Measurements from ENCODE around the gene WDFY2.
"Not testable (repeated sequence)": the region's sequence is repeated elsewhere in the genome, so short reads cannot be mapped to it uniquely, and the experiment has no call there.

Gene WDFY2

DNA sequence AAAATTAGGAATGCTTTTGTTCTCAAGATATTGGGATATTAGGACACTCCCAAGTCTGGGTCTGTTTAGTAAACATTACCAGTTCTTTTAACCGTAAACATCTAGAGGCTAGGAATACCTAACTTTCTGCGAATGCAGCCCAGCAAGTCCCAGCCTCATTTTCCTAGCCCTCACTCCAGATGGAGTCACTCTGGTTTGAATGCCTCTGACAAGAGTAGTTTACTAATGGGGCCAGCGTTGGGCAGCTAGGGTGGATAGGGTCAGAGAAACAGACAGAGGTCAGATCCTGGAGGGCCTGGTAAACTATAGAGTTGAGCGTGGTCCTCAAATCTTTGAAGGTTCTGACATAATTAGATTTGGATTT lies 53.6 kb downstream of the WDFY2 start:
- H3K4me3 ChIP-seq (ENCODE audit: low read depth in 1 of 2, low read length in 1 of 2), result no peak overlapping the region
- H3K27me3 ChIP-seq, result no peaks in the 10 kb centered on the region
- no peak overlapping the region for H3K27ac ChIP-seq
- H3K36me3 ChIP-seq, result no peaks in the 10 kb centered on the region
- TF ChIP-seq, protein P1, sequence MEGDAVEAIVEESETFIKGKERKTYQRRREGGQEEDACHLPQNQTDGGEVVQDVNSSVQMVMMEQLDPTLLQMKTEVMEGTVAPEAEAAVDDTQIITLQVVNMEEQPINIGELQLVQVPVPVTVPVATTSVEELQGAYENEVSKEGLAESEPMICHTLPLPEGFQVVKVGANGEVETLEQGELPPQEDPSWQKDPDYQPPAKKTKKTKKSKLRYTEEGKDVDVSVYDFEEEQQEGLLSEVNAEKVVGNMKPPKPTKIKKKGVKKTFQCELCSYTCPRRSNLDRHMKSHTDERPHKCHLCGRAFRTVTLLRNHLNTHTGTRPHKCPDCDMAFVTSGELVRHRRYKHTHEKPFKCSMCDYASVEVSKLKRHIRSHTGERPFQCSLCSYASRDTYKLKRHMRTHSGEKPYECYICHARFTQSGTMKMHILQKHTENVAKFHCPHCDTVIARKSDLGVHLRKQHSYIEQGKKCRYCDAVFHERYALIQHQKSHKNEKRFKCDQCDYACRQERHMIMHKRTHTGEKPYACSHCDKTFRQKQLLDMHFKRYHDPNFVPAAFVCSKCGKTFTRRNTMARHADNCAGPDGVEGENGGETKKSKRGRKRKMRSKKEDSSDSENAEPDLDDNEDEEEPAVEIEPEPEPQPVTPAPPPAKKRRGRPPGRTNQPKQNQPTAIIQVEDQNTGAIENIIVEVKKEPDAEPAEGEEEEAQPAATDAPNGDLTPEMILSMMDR (IDR thresholded peaks at IDR 0.05), result no peak
- H3K4me1 ChIP-seq (ENCODE audit: control insufficient read depth in 1 of 2, insufficient read depth in 1 of 2, low read depth in 1 of 2, low read length in 1 of 2), result peaks cover 22 to 25% of the 10 kb centered on the region in 2 experiments
- no peaks in the 10 kb centered on the region for H3K9me3 ChIP-seq

DNA sequence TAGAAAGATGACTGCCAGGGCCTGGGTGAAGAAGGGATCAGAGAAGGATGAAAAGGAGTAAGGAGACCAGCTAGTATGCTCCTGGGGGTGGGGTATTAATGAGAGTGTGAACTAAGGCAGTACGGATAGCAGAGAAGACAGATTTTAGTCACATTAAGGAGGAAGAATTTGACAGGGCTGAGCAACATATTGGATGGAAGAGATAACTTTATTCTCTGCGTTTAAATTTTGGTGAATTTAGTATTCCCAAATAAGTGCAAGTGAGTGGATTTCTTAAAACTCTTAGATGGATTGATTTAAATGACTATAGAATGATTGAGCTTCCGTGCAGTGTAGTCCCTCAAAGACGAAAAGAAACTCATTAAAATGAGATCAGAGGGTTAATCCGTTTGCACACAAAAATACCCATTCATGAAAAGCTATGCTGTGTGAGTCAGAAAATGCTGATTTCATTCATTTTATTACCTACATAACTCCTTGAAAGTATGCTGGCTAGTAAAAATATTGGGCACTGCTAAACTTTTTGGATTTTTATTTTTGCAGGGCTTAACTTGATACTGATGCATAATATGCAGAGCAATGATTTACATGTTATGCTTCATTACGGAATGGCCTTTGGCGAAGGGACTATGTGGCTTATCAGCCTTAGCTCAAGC lies 54.1 kb downstream of the WDFY2 start:
- Histone ChIP-seq H3K4me1 (ENCODE audit: control insufficient read depth in 1 of 2, insufficient read depth in 1 of 2, low read depth in 1 of 2, low read length in 1 of 2) (peaks cover 27 to 30% of the 10 kb centered on the region in 2 experiments), H3K27me3 (no peaks in the 10 kb centered on the region), H3K36me3 (no peaks in the 10 kb centered on the region), H3K4me3 (ENCODE audit: low read depth in 1 of 2, low read length in 1 of 2) (no peak overlapping the region), H3K9me3 (no peaks in the 10 kb centered on the region), H3K27ac (no peak overlapping the region)
- TF ChIP-seq, protein P1 (IDR thresholded peaks at IDR 0.05), result no peak

- no peak overlapping the region for H3K27ac ChIP-seq
- peaks cover 35 to 38% of the 10 kb centered on the region in 2 experiments for H3K4me1 ChIP-seq (ENCODE audit: control insufficient read depth in 1 of 2, insufficient read depth in 1 of 2, low read depth in 1 of 2, low read length in 1 of 2)
- H3K4me3 ChIP-seq (ENCODE audit: low read depth in 1 of 2, low read length in 1 of 2), result no peak overlapping the region
- H3K36me3 ChIP-seq, result no peaks in the 10 kb centered on the region
- H3K27me3 ChIP-seq, result no peaks in the 10 kb centered on the region
- H3K9me3 ChIP-seq, result no peaks in the 10 kb centered on the region
- TF ChIP-seq, protein P1 (IDR thresholded peaks at IDR 0.05), result no peak
Observed at GRCh38 chr13:51639171-51639570, 54.9 kb downstream of the WDFY2 start.

DNA sequence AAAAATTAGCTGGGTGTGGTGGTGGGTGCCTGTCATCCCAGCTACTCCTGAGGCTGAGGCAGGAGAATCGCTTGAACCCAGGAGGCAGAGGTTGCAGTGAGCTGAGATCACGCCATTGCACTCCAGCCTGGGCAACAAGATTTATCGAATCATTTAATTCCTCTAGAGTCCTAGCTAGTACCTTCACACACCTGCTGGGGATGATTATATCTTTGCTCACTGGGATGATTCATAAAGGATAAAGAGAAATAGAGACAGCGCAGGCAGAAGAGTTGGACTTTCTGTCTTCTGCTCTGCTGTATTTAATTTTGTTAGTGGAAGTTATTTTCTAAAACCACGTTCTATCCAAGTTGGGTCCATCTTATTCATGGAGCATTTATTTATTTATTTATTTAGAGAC lies 56.4 kb downstream of the WDFY2 start:
- not testable (repeated sequence) for H3K36me3 ChIP-seq; H3K27me3 ChIP-seq; H3K9me3 ChIP-seq; H3K4me3 ChIP-seq (ENCODE audit: low read depth in 1 of 2, low read length in 1 of 2); H3K27ac ChIP-seq
- H3K4me1 ChIP-seq (ENCODE audit: control insufficient read depth in 1 of 2, insufficient read depth in 1 of 2, low read depth in 1 of 2, low read length in 1 of 2), result peaks cover 41 to 44% of the 10 kb centered on the region in 2 experiments

GRCh38 chr13:51643105-51643881 lies 59.0 kb downstream of the WDFY2 start:
- TF ChIP-seq, protein P1 (IDR thresholded peaks at IDR 0.05), result no peak
- H3K4me1 ChIP-seq (ENCODE audit: control insufficient read depth in 1 of 2, insufficient read depth in 1 of 2, low read depth in 1 of 2, low read length in 1 of 2), result peaks cover 38 to 45% of the 10 kb centered on the region in 2 experiments
- H3K27me3 ChIP-seq, result no peaks in the 10 kb centered on the region
- no peaks in the 10 kb centered on the region for H3K9me3 ChIP-seq
- H3K4me3 ChIP-seq (ENCODE audit: low read depth in 1 of 2, low read length in 1 of 2), result peak overlapping the region in 1 of 2 experiments; percentile 6
- peak overlapping the region; percentile 57 for H3K27ac ChIP-seq
- H3K36me3 ChIP-seq, result no peaks in the 10 kb centered on the region

DNA sequence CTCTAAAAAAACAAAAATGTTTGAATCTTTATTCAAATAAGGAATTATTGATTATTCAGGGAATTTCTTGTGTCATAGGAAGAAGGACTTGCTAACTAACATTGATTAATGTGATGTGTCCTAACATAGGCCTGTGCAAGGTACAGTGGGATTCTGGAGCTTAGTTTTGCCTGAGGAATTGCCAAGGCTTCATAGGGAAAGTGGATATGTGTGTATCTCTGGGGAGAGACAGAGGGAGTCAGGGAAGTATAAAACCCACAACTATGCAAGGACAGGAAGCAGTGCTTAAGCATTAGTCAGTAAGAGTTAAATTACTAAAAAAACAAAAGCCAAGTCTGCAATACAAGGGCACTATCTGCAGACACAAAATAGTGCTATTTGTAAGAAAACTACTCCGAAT lies 59.6 kb downstream of the WDFY2 start:
- H3K4me3 ChIP-seq (ENCODE audit: low read depth in 1 of 2, low read length in 1 of 2), result peak overlapping the region in 1 of 2 experiments; percentile 6
- H3K4me1 ChIP-seq (ENCODE audit: control insufficient read depth in 1 of 2, insufficient read depth in 1 of 2, low read depth in 1 of 2, low read length in 1 of 2), result peaks cover 38 to 45% of the 10 kb centered on the region in 2 experiments
- no peaks in the 10 kb centered on the region for H3K36me3 ChIP-seq
- H3K27me3 ChIP-seq, result no peaks in the 10 kb centered on the region
- peak overlapping the region; percentile 57 for H3K27ac ChIP-seq
- TF ChIP-seq, protein P1 (IDR thresholded peaks at IDR 0.05), result no peak
- H3K9me3 ChIP-seq, result no peaks in the 10 kb centered on the region
